ENCODE results near the gene CLIC5. TPM values are rescaled to one million over a fixed set of nuclear protein-coding genes. Genes with fewer than 3 reads are reported as not detected.

The CLIC5 gene
- total and polyA plus RNA-seq, 12 donors, result 0.94 to 5.6 (median 1.6) TPM

- WGBS, 4 donors, result 84 to 88% (median 87%) methylated on average over 7 of the region's 7 CpGs
Observed at GRCh38 chr6:45911691-45912090, 104.0 kb downstream of the CLIC5 start.

GRCh38 chr6:45903959-45904358 lies 111.7 kb downstream of the CLIC5 start:
- H3K36me3 ChIP-seq (replicated peaks in 1 of 2), result no peaks in the 10 kb centered on the region
- no peaks in the 10 kb centered on the region for H3K27me3 ChIP-seq
- H3K9me3 ChIP-seq (replicated peaks in 1 of 3), result peaks cover 0 to 4% (median 0%) of the 10 kb centered on the region in 3 donors
- no peak for TF ChIP-seq POLR2A (IDR thresholded peaks at IDR 0.05)
- 89 to 100% (median 97%) methylated on average over 1 of the region's 1 CpG for WGBS, 4 donors
- DNase-seq, result no peak
- no peak overlapping the region for H3K4me3 ChIP-seq
- H3K27ac ChIP-seq, result no peak overlapping the region
- intact Hi-C loops (cut with DNase I), result no loop called here
- no peaks in the 10 kb centered on the region for H3K4me1 ChIP-seq (replicated peaks in 1 of 2)

More at GRCh38 chr6:45911691-45912090, 104.0 kb downstream of the CLIC5 start:
- no peaks in the 10 kb centered on the region for H3K4me1 ChIP-seq (replicated peaks in 1 of 2)
- H3K36me3 ChIP-seq (replicated peaks in 1 of 2), result no peaks in the 10 kb centered on the region
- TF ChIP-seq CTCF (IDR thresholded peaks at IDR 0.05) (no peak), POLR2A (IDR thresholded peaks at IDR 0.05) (no peak)
- no peak overlapping the region for H3K4me3 ChIP-seq
- H3K27me3 ChIP-seq, result no peaks in the 10 kb centered on the region
- no peak for DNase-seq
- intact Hi-C loops (cut with DNase I), result no loop called here
- H3K9me3 ChIP-seq (replicated peaks in 1 of 3), result peaks cover 0 to 3% (median 0%) of the 10 kb centered on the region in 3 donors
- H3K27ac ChIP-seq, result no peak overlapping the region

GRCh38 chr6:45902984-45903383 lies 112.7 kb downstream of the CLIC5 start:
- WGBS, 4 donors, result 87 to 97% (median 92%) methylated on average over 15 of the region's 15 CpGs
- Histone ChIP-seq H3K4me1 (replicated peaks in 1 of 2) (no peaks in the 10 kb centered on the region), H3K27me3 (no peaks in the 10 kb centered on the region), H3K36me3 (replicated peaks in 1 of 2) (no peaks in the 10 kb centered on the region), H3K27ac (no peak overlapping the region), H3K4me3 (no peak overlapping the region), H3K9me3 (replicated peaks in 1 of 3) (peaks cover 0 to 4% (median 0%) of the 10 kb centered on the region in 3 donors)
- intact Hi-C loops (cut with DNase I), result no loop called here
- no peak for TF ChIP-seq CTCF (IDR thresholded peaks at IDR 0.05)
- TF ChIP-seq POLR2A (IDR thresholded peaks at IDR 0.05), result no peak
- no peak for DNase-seq

- peaks cover 0 to 4% (median 0%) of the 10 kb centered on the region in 3 donors for H3K9me3 ChIP-seq (replicated peaks in 1 of 3)
- WGBS, 4 donors, result 77 to 92% (median 86%) methylated on average over 7 of the region's 7 CpGs
- intact Hi-C loops (cut with DNase I), result no loop called here
Observed at GRCh38 chr6:45901767-45902650, 113.7 kb downstream of the CLIC5 start.

More at GRCh38 chr6:45901767-45902650, 113.7 kb downstream of the CLIC5 start:
- Histone ChIP-seq H3K27me3 (no peaks in the 10 kb centered on the region), H3K4me1 (replicated peaks in 1 of 2) (no peaks in the 10 kb centered on the region), H3K36me3 (replicated peaks in 1 of 2) (no peaks in the 10 kb centered on the region), H3K4me3 (no peak overlapping the region), H3K27ac (no peak overlapping the region)
- no peak for TF ChIP-seq CTCF (IDR thresholded peaks at IDR 0.05)
- no peak for TF ChIP-seq POLR2A (IDR thresholded peaks at IDR 0.05)
- no peak for DNase-seq

All from adrenal gland (tissue), 12 donors.